Activated naive CD8-positive, alpha-beta T cell treated with anti-CD3 and anti-CD28 coated beads, Interleukin-2, amount 10 ng/mL, durations not matched to agents 7 days and 5 days (primary cell): Measurements from ENCODE around the gene TM9SF1. TPM values are rescaled to one million over a fixed set of nuclear protein-coding genes. Genes with fewer than 3 reads are reported as not detected.

Experiments
- ATAC-seq: fragments of 150-1000 bp; cut with Tn5 transposase; one replicate; pipeline ENCODE4 v1.10.0; 2021; ENCODE audit warnings: low read depth, moderate library complexity
- POLR2A ChIA-PET: fragments of 350-600 bp; sonication (Branson Sonifier 250); formaldehyde crosslinking; loops from one replicate; lab custom pipeline; 2021; ENCODE audit warnings: antibody characterized with exemption; lab: Charles Lee
- DNase-seq: peaks from one replicate; pipeline ENCODE4 v3.0.0; 2021
- H3K27ac Mint-ChIP-seq: one replicate; pipeline ENCODE4 v1.8.0; 2022; ENCODE audit warnings: mild to moderate bottlenecking, mixed read lengths
- H3K27me3 Mint-ChIP-seq: one replicate; pipeline ENCODE4 v1.8.0; 2022; ENCODE audit warnings: mild to moderate bottlenecking, moderate library complexity, mixed read lengths
- H3K36me3 Mint-ChIP-seq: one replicate; pipeline ENCODE4 v1.8.0; 2021; ENCODE audit warnings: mild to moderate bottlenecking, mixed read lengths
- H3K4me1 Mint-ChIP-seq: one replicate; pipeline ENCODE4 v1.8.0; 2021; ENCODE audit warnings: mixed read lengths
- H3K4me3 Mint-ChIP-seq: one replicate; pipeline ENCODE4 v1.8.0; 2022; ENCODE audit warnings: mild to moderate bottlenecking, moderate library complexity, mixed read lengths
- H3K9me3 Mint-ChIP-seq: one replicate; pipeline ENCODE4 v1.8.0; 2021; ENCODE audit warnings: mixed read lengths
- total RNA-seq, 2 experiments: library from RNA; stranded (reverse); gene quantifications; one replicate each; pipeline ENCODE4 v1.2.3, GENCODE V29; 2021

TM9SF1 gene
- total RNA-seq, 2 experiments from 2014 or later = 28.9 to 29.6 TPM

- Mint-ChIP-seq H3K4me1 (peaks cover 37% of the 10 kb centered on the region), H3K36me3 (peaks cover 36% of the 10 kb centered on the region), H3K27me3 (no peaks in the 10 kb centered on the region), H3K4me3 (peak overlapping the region; percentile 94), H3K27ac (peak overlapping the region; percentile 91), H3K9me3 (no peaks in the 10 kb centered on the region)
- DNase-seq (no peak), ATAC-seq (no peak)
- POLR2A ChIA-PET = interaction anchor here (0.6 to 14.1 kb wide), 8 partner anchors 9 to 54 kb away, joined by 3 to 347 read pairs (median 24); partner anchors contain the start of genes DCAF11, EMC9, IRF9 and NRL
These were observed 45.8 kb downstream of the TM9SF1 start for GRCh38 chr14:24149302-24149969.

DNA sequence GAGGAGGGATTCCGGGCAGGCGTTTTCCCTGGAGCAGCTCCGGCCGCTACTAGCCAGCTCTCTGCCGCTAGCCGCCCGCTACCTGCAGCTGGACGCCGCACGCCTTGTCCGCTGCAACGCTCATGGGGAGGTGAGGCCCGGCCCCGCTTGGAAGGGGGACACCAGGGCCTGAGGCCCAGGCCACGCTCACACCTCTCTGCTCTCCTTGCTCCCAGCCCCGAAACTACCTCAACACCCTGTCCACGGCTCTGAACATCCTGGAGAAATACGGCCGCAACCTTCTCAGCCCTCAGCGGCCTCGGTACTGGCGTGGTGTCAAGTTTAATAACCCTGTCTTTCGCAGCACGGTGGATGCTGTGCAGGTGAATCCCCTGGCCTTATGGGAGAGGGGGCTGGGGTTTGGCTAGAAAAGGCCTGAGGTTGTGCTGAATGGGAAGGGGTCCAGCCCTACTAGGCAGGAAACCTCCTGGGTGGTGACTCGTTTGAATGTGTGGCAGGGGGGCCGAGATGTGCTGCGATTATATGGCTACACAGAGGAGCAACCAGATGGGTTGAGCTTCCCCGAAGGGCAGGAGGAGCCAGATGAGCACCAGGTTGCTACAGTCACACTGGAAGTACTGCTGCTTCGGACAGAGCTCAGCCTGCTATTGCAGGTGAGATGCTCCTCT, 47.3 kb downstream of the TM9SF1 start:
- DNase-seq = no peak
- POLR2A ChIA-PET = interaction anchor here (0.9 to 14.1 kb wide), 15 partner anchors 9 to 123 kb away, joined by 3 to 347 read pairs (median 11); partner anchors contain the start of genes DCAF11, IPO4, IRF9 and MDP1
- peak overlapping the region; percentile 94 for H3K4me3 Mint-ChIP-seq
- H3K27ac Mint-ChIP-seq = peak overlapping the region; percentile 91
- H3K9me3 Mint-ChIP-seq = no peaks in the 10 kb centered on the region
- H3K36me3 Mint-ChIP-seq = peaks cover 44% of the 10 kb centered on the region
- H3K27me3 Mint-ChIP-seq = no peaks in the 10 kb centered on the region
- no peak for ATAC-seq
- peaks cover 51% of the 10 kb centered on the region for H3K4me1 Mint-ChIP-seq

- peak; percentile 82 for ATAC-seq
- H3K36me3 Mint-ChIP-seq = peaks cover 44% of the 10 kb centered on the region
- H3K4me3 Mint-ChIP-seq = peak within 1 kb of the TSS; percentile 94
- H3K4me1 Mint-ChIP-seq = peaks cover 54% of the 10 kb centered on the region
- H3K27ac Mint-ChIP-seq = peak within 1 kb of the TSS; percentile 96
- no peaks in the 10 kb centered on the region for H3K27me3 Mint-ChIP-seq
- DNase-seq = peak; percentile 95
- H3K9me3 Mint-ChIP-seq = no peaks in the 10 kb centered on the region
- POLR2A ChIA-PET = interaction anchor here (0.8 to 14.1 kb wide), 24 partner anchors 9 to 283 kb away, joined by 3 to 347 read pairs (median 8); partner anchors contain the start of genes CBLN3, CHMP4A, DCAF11 and IPO4
These were observed 48.1 kb downstream of the TM9SF1 start, which contains the start of gene RNF31 for GRCh38 chr14:24146978-24147760. Gene RNF31, plus strand, starts transcription at chr14:24147498. Its CDS starts 201 bp downstream, at chr14:24147699.

GRCh38 chr14:24146453-24146977, 48.7 kb downstream of the TM9SF1 start, which contains the start of gene PSME2:
Gene PSME2, minus strand, starts transcription at chr14:24146610. Its CDS starts 29 bp downstream, at chr14:24146581.
- peak; percentile 90 for DNase-seq
- POLR2A ChIA-PET = interaction anchor here (0.8 to 14.1 kb wide), 21 partner anchors 10 to 283 kb away, joined by 3 to 347 read pairs (median 10); partner anchors contain the start of genes CBLN3, CHMP4A, DCAF11 and IPO4

GRCh38 chr14:24145690-24146452, 49.4 kb downstream of the TM9SF1 start:
- no peak for DNase-seq
- ATAC-seq = no peak
- POLR2A ChIA-PET = interaction anchor here (0.5 to 14.1 kb wide), 16 partner anchors 9 to 284 kb away, joined by 3 to 347 read pairs (median 10); partner anchors contain the start of genes CBLN3, CHMP4A, DCAF11 and IRF9
- Mint-ChIP-seq H3K27me3 (no peaks in the 10 kb centered on the region), H3K4me1 (peaks cover 56% of the 10 kb centered on the region), H3K4me3 (peak overlapping the region; percentile 94), H3K9me3 (no peaks in the 10 kb centered on the region), H3K36me3 (peaks cover 40% of the 10 kb centered on the region), H3K27ac (peak overlapping the region; percentile 96)

More at GRCh38 chr14:24146453-24146977, 48.7 kb downstream of the TM9SF1 start, which contains the start of gene PSME2:
- Mint-ChIP-seq H3K36me3 (peaks cover 42% of the 10 kb centered on the region), H3K27ac (peak within 1 kb of the TSS; percentile 96), H3K9me3 (no peaks in the 10 kb centered on the region), H3K4me3 (peak within 1 kb of the TSS; percentile 94), H3K27me3 (no peaks in the 10 kb centered on the region), H3K4me1 (peaks cover 56% of the 10 kb centered on the region)
- ATAC-seq = peak; percentile 69

DNA sequence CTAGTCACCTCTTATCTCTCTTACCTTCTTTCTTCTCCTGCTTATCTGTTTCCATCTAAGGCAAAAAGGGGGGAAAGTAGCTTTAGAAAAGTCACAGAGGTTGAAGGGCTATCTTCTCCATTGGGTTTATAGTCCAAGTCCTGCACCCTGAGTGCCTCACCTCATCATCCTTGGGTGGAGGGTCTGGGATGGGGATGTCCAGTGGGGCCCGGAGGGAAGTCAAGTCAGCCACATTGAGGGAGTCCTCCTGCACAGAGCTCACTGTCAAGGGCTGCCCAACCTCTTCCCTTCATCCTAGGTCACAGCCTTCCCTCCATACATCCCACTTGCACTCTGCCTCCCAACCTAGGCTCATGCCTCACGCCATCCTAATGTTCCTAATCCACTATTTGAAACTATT, 50.0 kb downstream of the TM9SF1 start:
- H3K36me3 Mint-ChIP-seq = peaks cover 40% of the 10 kb centered on the region

DNA sequence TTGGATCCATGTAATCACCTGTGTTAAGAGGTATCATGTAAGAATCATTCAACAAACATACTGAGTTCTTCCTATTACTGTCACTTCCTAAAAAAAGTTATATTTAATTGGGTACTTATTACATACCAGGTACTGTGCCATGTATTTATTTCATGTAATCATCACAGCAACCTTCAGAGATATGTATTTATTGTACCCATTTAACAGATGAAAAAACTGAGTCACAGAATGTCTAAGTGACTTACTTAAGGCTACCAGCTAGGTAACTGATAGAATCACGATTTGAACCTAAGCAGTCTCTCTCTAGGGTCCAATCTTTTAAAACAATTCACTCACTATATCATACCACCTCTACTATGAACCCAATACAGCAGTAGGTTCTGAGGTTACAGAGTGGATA, 50.8 kb downstream of the TM9SF1 start:
- H3K27me3 Mint-ChIP-seq = no peaks in the 10 kb centered on the region
- ATAC-seq (no peak), DNase-seq (no peak)
- peaks cover 41% of the 10 kb centered on the region for H3K36me3 Mint-ChIP-seq
- no peaks in the 10 kb centered on the region for H3K9me3 Mint-ChIP-seq
- peaks cover 51% of the 10 kb centered on the region for H3K4me1 Mint-ChIP-seq
- H3K27ac Mint-ChIP-seq = peak overlapping the region; percentile 44
- peak overlapping the region; percentile 56 for H3K4me3 Mint-ChIP-seq
- POLR2A ChIA-PET = interaction anchor here (1.0 to 14.1 kb wide), 4 partner anchors 8 to 21 kb away, joined by 4 to 347 read pairs (median 18); partner anchors contain the start of genes IRF9 and PSME1

More for the DNA sequence above, 50.0 kb downstream of the TM9SF1 start:
- ATAC-seq (no peak), DNase-seq (no peak)
- H3K27ac Mint-ChIP-seq = peak overlapping the region; percentile 96
- H3K4me3 Mint-ChIP-seq = peak overlapping the region; percentile 94
- H3K27me3 Mint-ChIP-seq = no peaks in the 10 kb centered on the region
- POLR2A ChIA-PET = interaction anchor here (2.3 to 14.1 kb wide), 10 partner anchors 8 to 97 kb away, joined by 9 to 347 read pairs (median 21); partner anchors contain the start of genes DCAF11, IRF9, NRL and PCK2
- no peaks in the 10 kb centered on the region for H3K9me3 Mint-ChIP-seq
- peaks cover 53% of the 10 kb centered on the region for H3K4me1 Mint-ChIP-seq

DNA sequence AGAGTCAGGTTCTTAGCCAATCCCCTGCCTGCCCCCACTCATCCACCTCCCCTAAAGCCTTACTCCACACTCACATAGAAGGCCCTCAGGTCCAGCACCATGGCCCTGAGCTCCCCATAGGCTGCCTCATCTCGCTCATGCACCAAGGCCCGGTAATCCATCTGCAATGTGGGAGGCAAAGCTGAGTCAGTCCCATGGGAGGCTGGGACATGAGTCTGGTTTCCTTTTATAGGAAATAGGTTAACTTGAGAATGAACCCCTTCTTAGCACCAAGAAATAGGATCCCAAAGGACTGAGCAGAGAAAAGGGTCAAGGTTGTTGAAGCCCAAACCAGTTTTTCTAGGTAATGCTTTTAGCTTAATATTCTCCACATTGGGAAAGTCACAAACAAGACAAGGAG, 51.7 kb downstream of the TM9SF1 start:
- Mint-ChIP-seq H3K4me1 (peaks cover 51% of the 10 kb centered on the region), H3K36me3 (peaks cover 47% of the 10 kb centered on the region), H3K27ac (peak overlapping the region; percentile 54), H3K9me3 (no peaks in the 10 kb centered on the region), H3K27me3 (no peaks in the 10 kb centered on the region), H3K4me3 (peak overlapping the region; percentile 7)
- DNase-seq (no peak), ATAC-seq (no peak)
- POLR2A ChIA-PET = interaction anchor here (0.9 to 14.1 kb wide), 3 partner anchors 7 to 29 kb away, joined by 4 to 347 read pairs (median 4); partner anchors contain the start of genes DCAF11, IRF9, NRL and PSME1

- peaks cover 63% of the 10 kb centered on the region for H3K4me1 Mint-ChIP-seq
- peak within 1 kb of the TSS; percentile 98 for H3K27ac Mint-ChIP-seq
- H3K27me3 Mint-ChIP-seq = no peaks in the 10 kb centered on the region
- ATAC-seq (peak; percentile 91), DNase-seq (peak; percentile 96)
- POLR2A ChIA-PET = interaction anchor here (0.5 to 14.1 kb wide), 18 partner anchors 9 to 102 kb away, joined by 3 to 347 read pairs (median 6); partner anchors contain the start of genes CHMP4A, DCAF11, IRF9 and MDP1
- peak within 1 kb of the TSS; percentile 100 for H3K4me3 Mint-ChIP-seq
- no peaks in the 10 kb centered on the region for H3K9me3 Mint-ChIP-seq
- peaks cover 57% of the 10 kb centered on the region for H3K36me3 Mint-ChIP-seq
These were observed 54.0 kb downstream of the TM9SF1 start, which contains the start of gene EMC9 for GRCh38 chr14:24141097-24141880. Gene EMC9, minus strand, starts transcription at chr14:24141591. Its CDS starts 287 bp downstream, at chr14:24141304.

GRCh38 chr14:24139272-24139934, 55.8 kb downstream of the TM9SF1 start:
- DNase-seq (no peak), ATAC-seq (no peak)
- Mint-ChIP-seq H3K9me3 (no peaks in the 10 kb centered on the region), H3K4me3 (peak overlapping the region; percentile 100), H3K27me3 (no peaks in the 10 kb centered on the region), H3K4me1 (peaks cover 58% of the 10 kb centered on the region), H3K36me3 (peaks cover 49% of the 10 kb centered on the region), H3K27ac (peak overlapping the region; percentile 76)
- POLR2A ChIA-PET = interaction anchor here (0.6 to 14.1 kb wide), 7 partner anchors 8 to 106 kb away, joined by 3 to 347 read pairs (median 94); partner anchors contain the start of genes DCAF11, IRF9, NRL and PSME2
